Astrocyte (in vitro differentiated cells and primary cell): ENCODE data around the gene ATXN7L1. TPM values are rescaled to one million over a fixed set of nuclear protein-coding genes. Genes with fewer than 3 reads are reported as not detected.
"Not testable (repeated sequence)": the region's sequence is repeated elsewhere in the genome, so short reads cannot be mapped to it uniquely, and the experiment has no call there.

Experiments
- DNase-seq: peaks from one replicate; pipeline ENCODE4 v3.0.0-alpha.2; 2010; ENCODE audit warnings: low read depth
- FAIRE-seq: peaks from 2 replicates; lab custom pipeline; 2011; peaks lifted over from hg19 to GRCh38; lab: Jason Lieb, UNC
- H2AFZ ChIP-seq: 2 replicates; pipeline ENCODE4 v1.6.0; 2012; ENCODE audit warnings: low read depth, low read length, inconsistent platforms
- H3K27ac ChIP-seq: 2 replicates; pipeline ENCODE4 v1.5.1; 2011; ENCODE audit warnings: low read depth, low read length, inconsistent platforms
- H3K27me3 ChIP-seq: 2 replicates; pipeline ENCODE4 v1.6.0; 2011; ENCODE audit warnings: low read length, inconsistent platforms; ENCODE audit not compliant: insufficient read depth
- H3K36me3 ChIP-seq: 2 replicates; pipeline ENCODE4 v1.5.1; 2011; ENCODE audit warnings: low read length, inconsistent platforms; ENCODE audit not compliant: insufficient read depth
- H3K4me1 ChIP-seq: 2 replicates; pipeline ENCODE4 v1.5.1; 2011; ENCODE audit warnings: low read length, inconsistent platforms; ENCODE audit not compliant: insufficient read depth
- H3K4me2 ChIP-seq: 2 replicates; pipeline ENCODE4 v1.6.0; 2012; ENCODE audit warnings: low read length, inconsistent platforms
- H3K4me3 ChIP-seq: 2 replicates; pipeline ENCODE4 v1.5.1; 2011; ENCODE audit warnings: low read depth, mild to moderate bottlenecking, low read length, inconsistent platforms; ENCODE audit not compliant: insufficient read depth
- H3K79me2 ChIP-seq: 2 replicates; pipeline ENCODE4 v1.6.0; 2012; ENCODE audit warnings: mild to moderate bottlenecking, low read length, inconsistent platforms; ENCODE audit not compliant: insufficient read depth
- H3K9ac ChIP-seq: 2 replicates; pipeline ENCODE4 v1.6.0; 2012; ENCODE audit warnings: mild to moderate bottlenecking, low read length, inconsistent platforms
- H3K9me3 ChIP-seq: 2 replicates; pipeline ENCODE4 v1.5.1; 2012; ENCODE audit warnings: low read depth, mild to moderate bottlenecking, low read length, inconsistent platforms; ENCODE audit not compliant: insufficient read depth
- H4K20me1 ChIP-seq: 2 replicates; pipeline ENCODE4 v1.6.0; 2012; ENCODE audit warnings: low read length, inconsistent platforms; ENCODE audit not compliant: insufficient read depth
- H3K27ac Mint-ChIP-seq: one replicate; pipeline ENCODE4 v1.8.0; 2021; ENCODE audit warnings: mild to moderate bottlenecking, mixed read lengths; ENCODE audit not compliant: unreplicated experiment
- H3K27me3 Mint-ChIP-seq: one replicate; pipeline ENCODE4 v1.8.0; 2021; ENCODE audit warnings: low read depth, mixed read lengths; ENCODE audit not compliant: unreplicated experiment
- H3K36me3 Mint-ChIP-seq: one replicate; pipeline ENCODE4 v1.8.0; 2021; ENCODE audit warnings: low read depth, mixed read lengths; ENCODE audit not compliant: unreplicated experiment
- H3K4me1 Mint-ChIP-seq: one replicate; pipeline ENCODE4 v1.8.0; 2021; ENCODE audit warnings: low read depth, mixed read lengths; ENCODE audit not compliant: unreplicated experiment
- H3K4me3 Mint-ChIP-seq: one replicate; pipeline ENCODE4 v1.8.0; 2021; ENCODE audit warnings: mild to moderate bottlenecking, moderate library complexity, mixed read lengths; ENCODE audit not compliant: unreplicated experiment
- H3K9me3 Mint-ChIP-seq: one replicate; pipeline ENCODE4 v1.8.0; 2021; ENCODE audit warnings: mild to moderate bottlenecking, mixed read lengths; ENCODE audit not compliant: unreplicated experiment
- CTCF ChIP-seq: IDR thresholded peaks from 2 replicates; pipeline ENCODE4 v1.5.1; 2011; ENCODE audit warnings: low read depth, mild to moderate bottlenecking, inconsistent platforms, low read length, moderate library complexity; ENCODE audit not compliant: insufficient read depth
- EZH2 ChIP-seq: IDR thresholded peaks from 2 replicates; pipeline ENCODE4 v1.6.1; 2012; ENCODE audit warnings: mild to moderate bottlenecking, low read length, inconsistent platforms; ENCODE audit not compliant: insufficient read depth
- total RNA-seq: library from RNA; stranded (reverse); gene quantifications from 2 replicates; pipeline ENCODE4 v1.2.1, GENCODE V29; 2021

ATXN7L1 gene
- total RNA-seq, 1 donor from 2014 or later: 7.6 TPM

- Mint-ChIP-seq H3K4me3 (no peak overlapping the region), H3K36me3 (no peaks in the 10 kb centered on the region)
- no peak for FAIRE-seq
Measured at GRCh38 chr7:105599551-105599950, 276.8 kb downstream of the ATXN7L1 start.

GRCh38 chr7:105599080-105599479, 277.3 kb downstream of the ATXN7L1 start:
- not testable (repeated sequence) for H3K9me3 Mint-ChIP-seq, FAIRE-seq, H3K27me3 Mint-ChIP-seq

More at GRCh38 chr7:105599551-105599950, 276.8 kb downstream of the ATXN7L1 start:
- TF ChIP-seq CTCF (no peak), EZH2 (no peak)
- Mint-ChIP-seq H3K27me3 (no peaks in the 10 kb centered on the region), H3K9me3 (peaks cover 3% of the 10 kb centered on the region), H3K4me1 (peaks cover 6% of the 10 kb centered on the region), H3K27ac (no peak overlapping the region)
- no peak for DNase-seq
- Histone ChIP-seq H4K20me1 (no peaks in the 10 kb centered on the region), H3K9ac (no peak overlapping the region), H3K27ac (no peak overlapping the region), H3K4me1 (no peaks in the 10 kb centered on the region), H3K79me2 (no peaks in the 10 kb centered on the region), H3K36me3 (no peaks in the 10 kb centered on the region), H3K9me3 (no peaks in the 10 kb centered on the region), H3K4me3 (no peak overlapping the region), H3K27me3 (no peaks in the 10 kb centered on the region), H3K4me2 (no peak overlapping the region), H2AFZ (no peak overlapping the region)

GRCh38 chr7:105596866-105597265, 279.5 kb downstream of the ATXN7L1 start:
- Histone ChIP-seq H3K4me2 (no peak overlapping the region), H3K27me3 (no peaks in the 10 kb centered on the region), H3K79me2 (no peaks in the 10 kb centered on the region), H2AFZ (no peak overlapping the region), H3K36me3 (no peaks in the 10 kb centered on the region), H3K9me3 (no peaks in the 10 kb centered on the region), H4K20me1 (no peaks in the 10 kb centered on the region), H3K4me1 (no peaks in the 10 kb centered on the region), H3K4me3 (no peak overlapping the region), H3K27ac (no peak overlapping the region), H3K9ac (no peak overlapping the region)
- Mint-ChIP-seq H3K4me3 (no peak overlapping the region), H3K9me3 (peaks cover 1% of the 10 kb centered on the region), H3K27ac (no peak overlapping the region), H3K36me3 (no peaks in the 10 kb centered on the region), H3K27me3 (no peaks in the 10 kb centered on the region), H3K4me1 (peaks cover 6% of the 10 kb centered on the region)
- no peak for TF ChIP-seq CTCF
- no peak for TF ChIP-seq EZH2
- DNase-seq (no peak), FAIRE-seq (no peak)

More at GRCh38 chr7:105599080-105599479, 277.3 kb downstream of the ATXN7L1 start:
- H3K9me3 ChIP-seq, H3K9ac ChIP-seq, H3K27ac Mint-ChIP-seq, DNase-seq, H3K4me1 ChIP-seq, H3K27me3 ChIP-seq, H3K4me3 ChIP-seq, H3K79me2 ChIP-seq, H4K20me1 ChIP-seq, H3K27ac ChIP-seq, H3K36me3 ChIP-seq, H3K4me2 ChIP-seq, H2AFZ ChIP-seq, H3K36me3 Mint-ChIP-seq, H3K4me1 Mint-ChIP-seq, H3K4me3 Mint-ChIP-seq: not testable (repeated sequence)
